DMS53 treated with DMSO at 0.1 percent for 48 hours (cell line): ENCODE measurements around the gene COMT.

Source experiments
- DNase-seq: peaks from one replicate; lab custom pipeline; 2025; ENCODE audit not compliant: unreplicated experiment; lab: John Stamatoyannopoulos, UW

The COMT gene

GRCh38 chr22:20009582-20010306, 68.2 kb downstream of the COMT start:
- DNase-seq, result no peak

DNA sequence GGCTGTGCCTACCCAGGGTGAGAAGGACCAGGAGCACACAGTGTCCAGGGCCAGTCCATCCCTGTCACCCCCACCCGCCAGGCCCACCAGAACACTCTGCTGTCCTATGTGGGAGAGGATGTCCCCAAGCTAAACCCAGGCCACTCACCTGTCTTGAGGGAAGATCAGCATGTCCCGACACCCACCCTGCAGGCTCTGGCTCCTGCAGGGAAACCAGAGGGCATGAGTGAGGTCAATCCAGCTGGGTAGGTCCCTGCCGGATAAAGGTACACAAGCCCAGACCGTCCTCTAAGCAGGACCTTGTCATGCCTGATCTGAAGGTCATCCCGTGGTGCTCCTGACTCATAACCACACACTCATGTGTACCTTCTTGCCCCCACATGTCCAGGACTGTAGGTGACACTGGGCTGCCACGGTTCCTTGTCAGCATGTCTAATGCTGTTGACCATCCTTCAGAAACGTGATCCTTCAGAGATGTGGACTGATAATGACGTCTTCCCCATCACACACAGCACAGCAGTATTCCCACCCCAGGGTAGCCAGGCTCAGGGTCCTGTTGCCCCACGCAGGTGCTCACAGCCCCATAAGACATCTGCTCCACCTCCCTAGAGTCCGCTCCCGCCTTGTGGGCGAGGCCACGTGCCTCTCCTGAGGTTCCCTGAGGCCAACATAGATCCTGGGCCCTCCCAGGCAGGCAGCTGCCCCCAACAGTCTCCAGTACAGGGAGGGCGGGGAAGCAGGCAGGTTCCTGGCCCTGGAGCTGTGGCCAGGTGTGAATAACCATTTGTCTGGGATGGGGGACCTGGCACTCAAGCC, 68.9 kb downstream of the COMT start:
- no peak for DNase-seq

- DNase-seq, result no peak
Observed at GRCh38 chr22:20011123-20011992, 69.8 kb downstream of the COMT start.

DNA sequence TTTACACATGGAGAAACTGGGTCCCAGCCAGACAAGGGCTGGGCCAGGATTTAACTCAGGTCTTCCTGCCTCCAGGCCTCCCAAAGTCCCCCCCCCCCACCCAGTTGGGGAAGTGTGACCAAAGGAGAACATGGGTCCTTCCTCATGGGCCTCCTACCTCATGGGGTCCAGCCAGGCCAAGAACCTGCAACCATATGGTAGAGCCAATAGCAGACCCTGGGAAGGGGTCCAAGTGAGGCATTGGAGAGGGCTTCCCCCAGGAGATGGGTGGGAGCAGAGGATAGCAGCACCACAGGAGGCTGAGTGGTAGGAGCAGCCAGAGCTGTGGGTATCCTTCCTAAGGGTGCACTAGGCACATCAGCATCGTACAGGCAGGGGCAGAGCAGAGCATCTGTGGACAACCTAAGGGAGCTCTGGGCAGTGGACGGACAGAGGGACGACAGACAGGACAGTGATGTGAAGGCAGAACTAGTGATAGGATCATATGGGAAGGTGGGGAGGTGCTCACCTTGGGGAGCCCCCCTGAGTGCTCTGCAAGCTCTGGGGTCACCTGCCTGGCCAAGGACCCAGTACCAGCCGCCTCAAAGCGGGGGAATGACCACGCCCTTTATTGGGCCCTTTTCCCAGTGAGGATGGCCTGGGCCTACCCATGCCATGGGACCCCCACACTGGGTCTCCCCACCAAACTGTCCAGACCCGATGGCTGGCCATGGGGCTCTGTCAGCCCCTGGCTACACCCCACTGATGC, 70.6 kb downstream of the COMT start:
- DNase-seq, result no peak

- DNase-seq, result no peak
Observed at GRCh38 chr22:20012741-20013331, 71.3 kb downstream of the COMT start.

DNA sequence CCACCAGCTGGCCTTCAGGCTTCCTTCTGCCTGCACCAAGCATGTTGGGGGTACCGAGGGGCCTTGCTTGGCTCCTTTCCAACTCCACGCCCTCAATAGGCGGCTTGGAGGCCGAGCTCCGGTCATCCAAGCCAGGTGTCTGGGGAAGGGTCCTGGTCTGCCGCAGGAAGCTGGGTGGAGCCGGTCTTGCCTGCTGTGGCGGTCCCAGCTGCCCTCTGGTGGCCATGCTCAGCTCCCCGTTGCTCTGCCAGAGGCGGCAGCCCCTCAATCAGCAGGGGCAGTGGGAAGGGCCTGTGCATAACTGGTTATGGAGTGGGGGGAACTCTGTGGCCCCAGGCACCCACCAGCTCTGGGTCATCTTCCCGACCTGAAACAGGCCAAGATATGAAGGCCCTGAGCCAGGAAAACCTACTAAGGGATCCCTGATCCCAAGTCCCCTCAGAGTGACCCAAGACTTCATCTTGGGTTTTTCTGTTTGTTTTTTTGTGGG, 71.9 kb downstream of the COMT start:
- DNase-seq, result no peak

- DNase-seq, result no peak
Observed at GRCh38 chr22:20014526-20015186, 73.1 kb downstream of the COMT start.

DNA sequence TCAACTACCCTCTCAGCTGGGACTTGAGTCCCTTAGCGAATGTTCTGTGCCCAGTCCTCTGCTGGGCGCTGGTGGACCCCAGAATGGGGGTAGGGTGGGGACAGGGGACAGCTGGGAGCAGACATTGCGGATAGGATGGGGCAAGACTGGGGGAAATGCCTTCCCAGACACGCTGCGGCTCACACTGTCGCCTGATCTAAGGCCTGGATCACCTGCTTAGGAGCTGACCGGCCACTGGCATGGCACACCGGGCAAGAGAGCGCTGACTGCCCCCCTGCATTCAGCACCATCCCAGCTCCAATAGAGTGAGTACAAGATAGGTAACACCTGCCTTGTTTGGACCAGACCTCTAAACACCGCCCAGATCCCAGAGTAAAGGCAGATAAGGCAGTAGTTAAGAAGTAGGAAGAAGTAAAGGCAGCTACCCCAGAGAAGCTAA, 73.6 kb downstream of the COMT start:
- no peak for DNase-seq

DNA sequence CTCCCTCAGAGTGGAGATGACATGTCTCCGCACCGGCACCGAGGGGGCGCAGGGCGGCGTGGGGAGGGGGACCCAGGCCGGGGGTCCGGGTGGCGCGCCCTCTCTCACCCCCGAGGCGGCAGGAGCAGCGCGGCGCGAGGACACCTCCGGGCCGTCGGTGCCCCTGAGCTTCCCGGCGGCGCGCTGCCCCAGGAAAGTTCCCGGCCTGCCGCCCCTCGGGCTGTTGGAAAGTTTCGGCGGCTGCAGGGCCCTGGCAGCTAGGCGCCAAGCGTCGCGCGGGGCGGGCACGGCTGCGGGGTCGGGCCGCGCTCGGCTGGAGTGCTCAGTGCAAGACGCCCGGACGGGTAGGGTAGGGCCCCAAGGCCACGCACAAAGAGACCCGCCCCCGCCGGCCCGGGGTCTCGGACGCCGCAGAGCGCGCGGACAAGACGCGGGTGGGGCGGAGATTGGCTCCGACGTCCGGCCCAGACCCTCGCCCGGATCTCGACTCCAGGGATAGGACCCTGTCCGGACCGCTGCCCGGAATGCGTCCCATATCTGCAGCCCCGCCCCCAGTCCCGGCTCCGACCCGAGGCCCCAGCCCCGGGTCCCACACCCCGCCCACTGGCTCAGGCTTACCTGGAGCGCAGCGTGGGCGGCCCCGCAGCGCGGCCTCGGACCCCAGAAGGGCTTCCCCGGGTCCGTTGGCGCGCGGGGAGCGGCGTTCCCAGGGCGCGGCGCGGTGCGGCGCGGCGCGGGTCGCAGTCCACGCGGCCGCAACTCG, 74.6 kb downstream of the COMT start:
- DNase-seq, result no peak

DNA sequence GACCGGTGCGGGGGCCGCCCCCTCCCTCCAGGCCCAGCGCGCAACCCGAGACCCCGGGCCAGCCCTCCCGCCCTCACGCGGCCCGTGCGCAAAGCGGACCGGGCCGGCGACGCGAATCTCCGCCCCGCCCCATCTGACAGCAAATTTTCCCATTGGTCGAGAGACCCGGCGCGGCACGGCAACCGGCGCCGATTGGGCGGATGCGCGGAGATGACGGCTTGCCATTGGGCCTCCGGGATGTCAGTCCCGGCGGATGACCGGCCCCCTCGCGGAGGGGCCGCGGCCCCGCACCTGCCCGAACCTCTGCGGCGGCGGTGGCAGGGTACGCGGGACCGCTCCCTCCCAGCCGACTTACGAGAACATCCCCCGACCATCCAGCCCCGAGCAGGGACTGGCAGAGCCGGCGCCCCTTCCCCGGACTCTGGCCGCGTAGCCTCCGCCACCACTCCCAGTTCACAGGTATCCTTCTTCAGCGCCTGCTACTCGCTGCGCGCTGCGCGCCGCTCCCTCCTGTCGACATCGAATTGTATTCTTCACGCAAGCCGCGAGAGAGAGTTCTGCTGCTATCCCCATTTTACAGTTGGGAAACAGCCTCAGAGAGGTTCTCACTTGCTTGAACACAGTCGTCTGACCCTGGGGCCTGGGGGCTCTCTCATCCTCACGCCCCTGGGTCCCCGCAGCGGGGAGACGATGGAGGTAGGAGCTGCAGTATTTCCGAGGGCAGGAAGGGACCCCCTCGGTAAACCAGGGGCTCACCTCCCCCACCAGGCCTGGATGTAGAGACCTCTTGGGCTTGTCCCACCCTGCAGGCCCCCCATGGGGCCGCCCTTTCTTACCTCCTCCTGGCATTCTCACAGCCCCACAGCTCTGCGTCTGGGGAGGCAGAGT, 75.4 kb downstream of the COMT start, which contains the start of gene ARVCF:
Gene ARVCF (minus strand): TSS at position 90 of the 888 bp plus-strand sequence. CDS start 26,029 bp downstream, outside the sequence.
- peak; percentile 5 for DNase-seq

GRCh38 chr22:20017622-20017958, 76.0 kb downstream of the COMT start:
- no peak for DNase-seq

DNA sequence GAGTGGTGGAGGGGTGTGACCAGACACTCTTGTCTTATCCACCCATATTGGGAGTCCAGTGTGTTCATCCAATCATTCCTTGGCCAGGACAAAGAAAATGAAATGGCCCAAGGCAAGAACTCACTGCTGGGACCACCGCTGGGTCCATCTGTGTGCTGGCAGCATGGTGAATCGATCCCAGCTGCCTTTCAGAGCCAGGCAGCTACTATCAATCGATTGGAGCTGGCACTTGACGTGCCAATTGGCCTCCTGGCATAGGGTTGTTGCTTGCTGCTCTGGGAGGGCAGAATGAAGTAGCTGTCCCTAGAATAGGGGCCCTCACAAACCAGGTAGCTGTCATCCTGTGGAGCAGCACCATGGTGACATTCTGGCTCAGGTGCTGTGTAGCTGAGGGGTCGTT, 76.4 kb downstream of the COMT start:
- no peak for DNase-seq
